HEK293T (cell line): ENCODE data around the gene ZNF32.

Experiments used
- CTCF ChIA-PET: fragments of 350-600 bp; formaldehyde crosslinking; extraction: SDS; loops from one replicate; lab custom pipeline; 2021; ENCODE audit warnings: antibody characterized with exemption, inconsistent platforms; lab: Yijun Ruan, JAX
- POLR2A ChIA-PET: fragments of 350-600 bp; formaldehyde crosslinking; extraction: SDS; loops from one replicate; lab custom pipeline; 2020; ENCODE audit warnings: antibody characterized with exemption, inconsistent platforms; lab: Yijun Ruan, JAX
- DNase-seq: peaks from one replicate; pipeline ENCODE4 v3.0.0; 2012; ENCODE audit warnings: mixed read lengths; ENCODE audit errors: extremely low spot score
- ARNT ChIP-seq: fragments of 450-650 bp; IDR thresholded peaks from 2 replicates; pipeline ENCODE4 v1.6.1; 2017; ENCODE audit warnings: mild to moderate bottlenecking
- BHLHE40 ChIP-seq: fragments of 450-650 bp; IDR thresholded peaks from 2 replicates; pipeline ENCODE4 v1.6.1; 2016; ENCODE audit warnings: mild to moderate bottlenecking, moderate library complexity, borderline replicate concordance
- CTBP1 ChIP-seq: fragments of 450-650 bp; IDR thresholded peaks from 2 replicates; pipeline ENCODE4 v1.6.1; 2016; ENCODE audit warnings: borderline replicate concordance
- ELF4 ChIP-seq: fragments of 450-650 bp; IDR thresholded peaks from 2 replicates; pipeline ENCODE4 v1.6.1; 2017; ENCODE audit warnings: antibody characterized with exemption
- FOXA1 ChIP-seq: fragments of 450-650 bp; IDR thresholded peaks from 2 replicates; pipeline ENCODE4 v1.6.1; 2016; ENCODE audit warnings: mild to moderate bottlenecking
- FOXK2 ChIP-seq: fragments of 450-650 bp; IDR thresholded peaks from 2 replicates; pipeline ENCODE4 v1.6.1; 2016; ENCODE audit warnings: mild to moderate bottlenecking
- FOXM1 ChIP-seq: fragments of 450-650 bp; IDR thresholded peaks from 2 replicates; pipeline ENCODE4 v1.6.1; 2017; ENCODE audit warnings: mild to moderate bottlenecking, borderline replicate concordance
- HDGF ChIP-seq: fragments of 450-650 bp; IDR thresholded peaks from 2 replicates; pipeline ENCODE4 v1.6.1; 2017; ENCODE audit warnings: antibody characterized with exemption, borderline replicate concordance
- L3MBTL2 ChIP-seq: fragments of 450-650 bp; conservative IDR thresholded peaks from 2 replicates; pipeline ENCODE4 v1.6.1; 2016; ENCODE audit warnings: mild to moderate bottlenecking
- LEF1 ChIP-seq: fragments of 450-650 bp; IDR thresholded peaks from 2 replicates; pipeline ENCODE4 v1.6.1; 2017; ENCODE audit warnings: mild to moderate bottlenecking, borderline replicate concordance
- NFRKB ChIP-seq: fragments of 450-650 bp; IDR thresholded peaks from 2 replicates; pipeline ENCODE4 v1.6.1; 2016; ENCODE audit warnings: mild to moderate bottlenecking, moderate library complexity
- SP1 ChIP-seq: fragments of 450-650 bp; IDR thresholded peaks from 2 replicates; pipeline ENCODE4 v1.6.1; 2017
- SUZ12 ChIP-seq: fragments of 450-650 bp; IDR thresholded peaks from 2 replicates; pipeline ENCODE4 v1.6.1; 2016; ENCODE audit warnings: mild to moderate bottlenecking
- TARDBP ChIP-seq: fragments of 450-650 bp; IDR thresholded peaks from 2 replicates; pipeline ENCODE4 v1.6.1; 2016
- ZNF384 ChIP-seq: fragments of 450-650 bp; IDR thresholded peaks from 2 replicates; pipeline ENCODE4 v1.6.1; 2016
- TF ChIP-seq, protein P1 (sequence below): fragments of 450-650 bp; IDR thresholded peaks from 2 replicates; pipeline ENCODE4 v1.6.1; 2016

Gene ZNF32

DNA sequence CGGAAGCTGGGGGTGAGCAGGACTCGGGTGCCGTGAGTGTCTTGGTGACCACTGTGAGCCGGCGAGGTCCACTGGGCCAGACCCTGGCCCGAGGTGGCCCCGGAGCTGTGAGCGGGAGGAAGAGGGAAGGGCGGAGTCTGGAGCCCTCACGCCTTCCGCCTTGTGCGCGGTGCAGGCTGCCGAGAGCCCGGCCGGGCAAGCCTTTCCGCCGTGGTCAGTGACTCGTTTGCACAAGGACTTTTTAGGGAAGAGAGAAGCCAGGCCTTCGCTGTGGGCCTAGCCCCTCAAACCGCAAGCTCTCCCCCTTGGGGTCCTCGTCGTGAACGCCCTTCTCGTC, 40.9 kb upstream of the ZNF32 start:
- TF ChIP-seq ELF4, result no peak
- no peak for TF ChIP-seq NFRKB
- no peak for TF ChIP-seq LEF1
- no peak for TF ChIP-seq FOXA1
- TF ChIP-seq TARDBP, result no peak
- TF ChIP-seq BHLHE40, result no peak
- TF ChIP-seq FOXK2, result no peak
- no peak for TF ChIP-seq SUZ12
- TF ChIP-seq, protein P1, sequence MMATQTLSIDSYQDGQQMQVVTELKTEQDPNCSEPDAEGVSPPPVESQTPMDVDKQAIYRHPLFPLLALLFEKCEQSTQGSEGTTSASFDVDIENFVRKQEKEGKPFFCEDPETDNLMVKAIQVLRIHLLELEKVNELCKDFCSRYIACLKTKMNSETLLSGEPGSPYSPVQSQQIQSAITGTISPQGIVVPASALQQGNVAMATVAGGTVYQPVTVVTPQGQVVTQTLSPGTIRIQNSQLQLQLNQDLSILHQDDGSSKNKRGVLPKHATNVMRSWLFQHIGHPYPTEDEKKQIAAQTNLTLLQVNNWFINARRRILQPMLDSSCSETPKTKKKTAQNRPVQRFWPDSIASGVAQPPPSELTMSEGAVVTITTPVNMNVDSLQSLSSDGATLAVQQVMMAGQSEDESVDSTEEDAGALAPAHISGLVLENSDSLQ, result no peak
- no peak for TF ChIP-seq ZNF384
- TF ChIP-seq L3MBTL2, result no peak
- no peak for TF ChIP-seq ARNT
- TF ChIP-seq SP1, result no peak
- TF ChIP-seq HDGF, result no peak
- no peak for TF ChIP-seq FOXM1
- no peak for DNase-seq
- ChIA-PET CTCF (interaction anchor here (0.5 to 1.4 kb wide), 6 partner anchors 16 to 1186 kb away, joined by 3 to 5 read pairs (median 3); no protein-coding TSS in a partner anchor), POLR2A (no interaction called here)

DNA sequence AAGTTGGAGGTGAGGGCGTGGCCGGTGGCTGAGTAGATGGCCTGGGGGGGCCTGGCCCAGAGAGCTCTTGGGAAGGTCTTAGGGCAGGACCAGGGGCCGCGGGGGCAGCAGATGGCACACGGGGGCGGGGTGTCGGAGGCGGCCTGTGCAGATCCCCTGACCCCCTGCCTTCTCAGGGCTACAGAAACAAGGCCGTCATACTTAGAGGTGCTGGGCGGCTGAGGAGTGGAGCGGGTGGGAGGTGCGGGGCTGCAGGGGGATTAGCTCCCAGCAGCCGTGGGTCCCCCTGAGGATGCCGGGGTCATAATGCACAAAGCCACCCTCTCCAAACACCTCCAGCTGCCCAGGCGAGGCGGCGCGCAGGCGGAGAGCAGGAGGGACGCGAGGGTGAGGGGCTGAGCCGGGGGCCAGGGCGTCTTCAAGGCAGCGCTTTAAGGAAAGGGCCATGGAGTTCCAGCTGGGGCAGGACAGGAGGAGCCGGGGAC, 40.4 kb upstream of the ZNF32 start:
- no peak for DNase-seq
- ChIA-PET POLR2A (no interaction called here), CTCF (interaction anchor here (0.8 kb wide), 2 partner anchors 262 to 320 kb away, joined by 3 read pairs; no protein-coding TSS in a partner anchor)
- TF ChIP-seq CTBP1 (no peak), ZNF384 (no peak), LEF1 (no peak), FOXA1 (no peak), L3MBTL2 (no peak), TARDBP (no peak), FOXK2 (no peak), SP1 (no peak), FOXM1 (no peak), ELF4 (no peak), SUZ12 (no peak), ARNT (no peak), BHLHE40 (no peak), NFRKB (no peak), HDGF (no peak)
- TF ChIP-seq, protein P1, result no peak

DNA sequence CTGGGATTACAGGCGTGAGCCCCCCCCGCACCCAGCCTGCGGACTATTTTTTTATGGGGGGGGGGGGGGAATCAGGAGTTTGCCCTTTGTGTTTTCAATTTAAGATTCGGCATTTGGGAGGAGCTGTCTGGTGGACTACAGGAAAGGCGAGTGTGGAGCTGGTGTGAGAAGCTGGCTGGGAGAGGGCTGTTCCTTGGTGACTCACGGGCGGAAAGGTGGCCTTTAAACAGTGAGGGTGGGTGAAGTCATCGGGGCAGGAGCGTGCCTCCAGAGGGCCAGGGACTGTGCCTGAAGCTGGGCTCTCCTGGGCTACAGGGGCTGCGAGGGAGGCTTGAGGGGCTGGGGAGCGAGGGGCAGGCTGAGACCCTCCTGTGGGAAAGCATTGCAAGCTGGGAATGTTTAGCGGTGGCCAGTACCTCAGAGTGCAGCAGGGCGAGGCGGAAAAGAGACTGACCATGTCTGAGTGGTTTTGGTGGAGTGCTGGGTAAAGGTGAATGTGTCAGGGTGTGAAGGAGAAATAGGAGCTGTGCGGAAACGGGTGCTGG, 39.7 kb upstream of the ZNF32 start:
- no peak for DNase-seq
- no peak for TF ChIP-seq FOXK2
- TF ChIP-seq ELF4, result no peak
- no peak for TF ChIP-seq ARNT
- no peak for TF ChIP-seq SUZ12
- TF ChIP-seq ZNF384, result no peak
- TF ChIP-seq CTBP1, result no peak
- TF ChIP-seq NFRKB, result no peak
- no peak for TF ChIP-seq SP1
- TF ChIP-seq, protein P1, result no peak
- no peak for TF ChIP-seq L3MBTL2
- TF ChIP-seq BHLHE40, result no peak
- TF ChIP-seq LEF1, result no peak
- no peak for TF ChIP-seq TARDBP
- POLR2A ChIA-PET, result no interaction called here
- CTCF ChIA-PET, result interaction anchor here (0.7 to 0.8 kb wide), 2 partner anchors 16 to 320 kb away, joined by 3 read pairs; no protein-coding TSS in a partner anchor

DNA sequence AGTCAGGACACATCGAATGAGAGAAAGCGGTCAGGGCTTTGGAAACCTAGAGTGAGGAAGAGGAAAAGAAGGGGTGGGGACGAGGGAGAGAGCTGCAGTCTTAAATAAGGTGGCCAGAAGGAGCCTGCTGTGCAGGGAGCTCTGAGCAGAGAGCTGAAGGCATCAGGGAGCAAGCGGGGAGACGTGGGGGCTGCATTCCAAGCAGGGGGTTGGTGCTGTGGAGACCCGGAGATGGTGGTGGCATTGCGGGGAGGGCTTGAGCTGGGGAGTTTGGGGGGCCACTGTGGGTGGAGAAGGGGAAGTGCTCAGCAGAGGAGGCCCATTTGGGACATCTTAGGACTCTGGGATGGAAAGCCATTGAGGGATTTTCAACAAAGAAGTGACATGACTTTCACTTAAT, 38.7 kb upstream of the ZNF32 start:
- TF ChIP-seq HDGF (no peak), ELF4 (no peak), NFRKB (no peak), TARDBP (no peak), LEF1 (no peak), CTBP1 (no peak), ARNT (no peak), FOXM1 (no peak), SUZ12 (no peak), L3MBTL2 (no peak), SP1 (no peak), ZNF384 (no peak), FOXK2 (no peak), BHLHE40 (no peak), FOXA1 (no peak)
- TF ChIP-seq, protein P1, result no peak
- ChIA-PET CTCF (no interaction called here), POLR2A (interaction anchor here (0.6 kb wide), 1 partner anchor 134 kb away, joined by 3 read pairs; no protein-coding TSS in a partner anchor)
- DNase-seq, result no peak

DNA sequence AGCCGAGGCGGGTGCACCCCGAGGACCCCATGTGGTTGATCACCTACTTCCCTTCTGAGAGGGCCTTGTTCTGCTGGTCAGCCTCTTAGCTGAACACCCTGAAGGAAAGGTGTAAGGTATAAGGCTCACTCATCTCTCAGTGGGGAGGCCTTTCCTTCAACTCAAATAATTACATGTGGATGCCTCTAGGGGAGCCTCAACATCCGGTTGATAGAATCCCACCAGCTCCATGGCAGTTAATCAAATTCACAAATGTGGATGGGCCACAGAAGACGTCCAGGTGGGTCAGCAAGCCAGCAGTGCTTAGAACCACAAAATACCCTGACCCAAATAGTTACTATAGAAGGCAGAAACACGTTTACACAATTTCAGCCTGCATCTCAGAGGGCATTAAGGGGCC, 37.7 kb upstream of the ZNF32 start:
- ChIA-PET CTCF (interaction anchor here (1.2 kb wide), 1 partner anchor 51 kb away, joined by 3 read pairs; no protein-coding TSS in a partner anchor), POLR2A (no interaction called here)
- no peak for DNase-seq
- TF ChIP-seq ZNF384 (no peak), SUZ12 (no peak), L3MBTL2 (no peak), LEF1 (no peak), TARDBP (no peak), HDGF (no peak), FOXK2 (no peak), ELF4 (no peak), FOXM1 (no peak), ARNT (no peak), SP1 (no peak), FOXA1 (no peak), NFRKB (no peak), BHLHE40 (no peak), CTBP1 (no peak)
- TF ChIP-seq, protein P1, result no peak
